Stimulated activated naive CD4-positive, alpha-beta T cell treated with Interleukin-2 at 50 U/mL for 16 hours (primary cell): ENCODE measurements around the gene PPP1R7.

Source experiments
- DNase-seq: peaks from one replicate; lab custom pipeline; 2025; lab: John Stamatoyannopoulos, UW

Gene PPP1R7

GRCh38 chr2:241229563-241230401, 79.5 kb downstream of the PPP1R7 start:
- DNase-seq = no peak

DNA sequence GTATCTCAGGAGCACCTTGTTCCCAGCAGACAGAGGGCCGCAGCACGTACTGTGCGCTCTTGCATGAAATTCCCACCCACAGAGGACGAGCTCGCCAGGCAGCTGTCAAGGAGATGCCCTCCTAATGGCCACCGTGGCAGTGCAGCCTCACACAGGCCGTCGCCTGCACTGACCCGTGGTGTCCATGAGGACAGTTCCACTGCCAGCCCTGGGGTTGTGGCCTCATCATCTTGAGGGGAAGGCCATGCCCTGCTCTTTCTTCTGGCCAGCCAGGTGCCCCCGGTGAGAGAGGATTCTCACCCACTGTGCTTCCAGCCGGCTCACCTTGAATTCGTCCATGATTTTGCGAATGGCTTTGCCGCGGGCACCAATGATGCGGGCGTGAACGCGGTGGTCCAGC, 80.2 kb downstream of the PPP1R7 start:
- DNase-seq = no peak

DNA sequence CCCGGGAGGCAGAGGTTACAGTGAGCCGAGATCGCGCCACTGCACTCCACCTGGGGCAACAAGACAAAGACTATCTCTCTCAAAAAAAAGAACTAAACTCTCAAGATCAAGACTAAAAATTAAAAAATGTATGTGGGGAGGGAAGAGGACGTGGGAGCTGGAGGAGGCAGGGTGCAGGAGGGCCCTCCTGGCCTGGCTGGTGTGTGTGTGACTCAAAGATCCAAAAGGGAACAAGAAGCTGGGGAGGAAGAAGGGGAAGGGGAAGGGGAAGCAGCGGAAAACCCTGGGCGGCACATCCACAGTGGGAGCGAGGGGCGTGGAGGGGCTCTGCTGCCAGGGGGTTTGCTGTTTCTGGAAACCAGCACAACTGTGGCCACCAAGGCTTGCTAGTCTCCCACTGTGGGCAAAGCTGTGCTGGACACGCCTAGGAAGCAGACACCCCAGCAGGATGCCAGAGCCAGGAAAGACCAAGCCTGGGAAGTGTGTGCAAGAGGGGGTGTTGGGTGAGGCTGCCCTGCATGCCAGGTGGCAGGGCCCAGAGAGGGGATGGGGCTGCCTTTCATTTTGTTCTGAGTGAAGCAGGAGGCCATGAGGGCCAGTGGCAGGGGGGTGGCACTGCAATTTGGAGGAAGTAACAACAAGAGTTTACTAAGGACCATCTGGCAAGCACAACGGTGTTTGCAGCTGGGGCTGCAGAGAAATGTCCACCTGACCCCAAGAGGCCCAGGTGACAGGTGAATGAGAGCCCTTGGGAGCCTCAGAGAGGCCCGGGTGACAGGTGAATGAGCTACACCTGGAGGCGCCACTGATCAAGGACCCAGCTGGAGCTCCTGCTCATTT, 82.7 kb downstream of the PPP1R7 start:
- no peak for DNase-seq
